GM12891 (cell line): ENCODE results near the gene OR9Q1. TPM values are rescaled to one million over a fixed set of nuclear protein-coding genes. Genes with fewer than 3 reads are reported as not detected.

Source experiments
- DNase-seq: peaks from one replicate; pipeline ENCODE4 v3.0.0; 2011; ENCODE audit warnings: low spot score; ENCODE audit not compliant: insufficient read length
- FAIRE-seq: peaks from 2 replicates; lab custom pipeline; 2011; peaks lifted over from hg19 to GRCh38; lab: Jason Lieb, UNC
- PAX5 ChIP-seq: IDR thresholded peaks from 2 replicates; pipeline ENCODE4 v1.6.1; 2011; ENCODE audit warnings: low read length, moderate library complexity, mild to moderate bottlenecking; ENCODE audit not compliant: insufficient read depth, severe bottlenecking
- POLR2A ChIP-seq: IDR thresholded peaks from 2 replicates; pipeline ENCODE4 v1.6.1; 2011; ENCODE audit warnings: low read depth, low read length, control low read depth
- POLR2AphosphoS5 ChIP-seq: IDR thresholded peaks from 2 replicates; pipeline ENCODE4 v1.6.1; 2011; ENCODE audit warnings: low read depth, low read length, control low read depth
- POU2F2 ChIP-seq: IDR thresholded peaks from 2 replicates; pipeline ENCODE4 v1.6.1; 2011; ENCODE audit warnings: low read depth, mild to moderate bottlenecking, control low read depth, low read length, moderate library complexity
- SPI1 ChIP-seq: IDR thresholded peaks from 2 replicates; pipeline ENCODE4 v1.6.1; 2011; ENCODE audit warnings: low read depth, low read length, control low read depth
- TAF1 ChIP-seq: IDR thresholded peaks from 2 replicates; pipeline ENCODE4 v1.6.1; 2011; ENCODE audit warnings: low read depth, low read length, control low read depth
- polyA plus RNA-seq: library from polyadenylated mRNA; unstranded; fragments of >200 nt; gene quantifications from one replicate; pipeline ENCODE4 v1.2.1, GENCODE V29; 2012; ENCODE audit warnings: low read depth, missing spikeins, inconsistent platforms; ENCODE audit not compliant: missing spikeins

The OR9Q1 gene, protein sequence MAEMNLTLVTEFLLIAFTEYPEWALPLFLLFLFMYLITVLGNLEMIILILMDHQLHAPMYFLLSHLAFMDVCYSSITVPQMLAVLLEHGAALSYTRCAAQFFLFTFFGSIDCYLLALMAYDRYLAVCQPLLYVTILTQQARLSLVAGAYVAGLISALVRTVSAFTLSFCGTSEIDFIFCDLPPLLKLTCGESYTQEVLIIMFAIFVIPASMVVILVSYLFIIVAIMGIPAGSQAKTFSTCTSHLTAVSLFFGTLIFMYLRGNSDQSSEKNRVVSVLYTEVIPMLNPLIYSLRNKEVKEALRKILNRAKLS
- polyA plus RNA-seq = not detected

DNA sequence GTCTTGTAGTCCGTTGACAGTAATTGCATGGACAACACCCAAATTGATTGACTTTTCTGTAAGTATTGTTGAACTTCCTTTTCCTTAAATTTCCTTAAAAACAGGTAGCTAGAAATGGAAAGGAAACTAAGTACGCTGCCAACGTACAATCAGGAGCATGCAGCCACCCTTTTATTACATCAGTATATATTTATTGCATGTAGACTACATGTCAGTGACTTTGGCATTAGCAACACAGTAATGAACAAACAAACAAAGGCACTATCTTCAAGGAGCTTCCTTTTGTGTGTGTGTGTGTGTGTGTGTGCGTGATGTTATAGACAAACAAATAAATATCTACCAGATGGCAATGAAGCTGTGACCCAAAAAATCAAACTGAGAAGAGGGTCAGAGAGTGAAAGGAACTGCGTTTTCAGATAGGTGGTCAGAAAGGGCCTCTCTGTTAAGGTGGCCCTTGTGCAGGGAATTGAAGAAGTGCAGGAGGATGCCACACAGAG, at the start of gene OR9Q1:
Gene OR9Q1, plus strand, starts transcription at position 447 of the 497 bp plus-strand sequence. CDS start 155,564 bp downstream, outside the sequence.
- DNase-seq = no peak
- no peak for FAIRE-seq
- TF ChIP-seq POU2F2 (no peak), PAX5 (no peak), POLR2A (no peak), TAF1 (no peak), SPI1 (no peak), POLR2AphosphoS5 (no peak)

DNA sequence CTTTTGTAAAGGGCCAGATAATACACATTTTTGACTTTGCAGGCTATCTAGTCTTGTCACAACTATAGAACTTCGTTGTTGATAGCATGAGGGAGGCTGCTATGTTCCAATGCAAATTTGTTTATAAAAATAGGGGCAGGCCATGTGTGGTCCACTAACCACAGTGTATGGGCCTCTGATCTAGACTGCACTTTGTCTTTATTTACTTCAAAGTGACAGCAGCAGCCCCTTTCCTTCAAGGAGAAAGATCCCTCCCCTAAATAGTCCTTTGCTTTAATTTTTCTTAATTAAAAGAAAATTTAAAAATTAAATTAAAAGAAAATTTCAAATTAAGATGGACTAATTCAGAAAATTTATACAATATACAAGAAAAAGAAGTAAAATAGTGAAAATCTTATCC, 49.5 kb upstream of the OR9Q1 start:
- TF ChIP-seq POLR2A = no peak
- no peak for TF ChIP-seq TAF1
- no peak for TF ChIP-seq SPI1
- TF ChIP-seq POLR2AphosphoS5 = no peak
- no peak for TF ChIP-seq PAX5
- TF ChIP-seq POU2F2 = no peak
- FAIRE-seq = no peak
- no peak for DNase-seq

GRCh38 chr11:57974848-57975601, 48.7 kb upstream of the OR9Q1 start:
- FAIRE-seq = no peak

GRCh38 chr11:57977709-57978108, 46.0 kb upstream of the OR9Q1 start:
- TF ChIP-seq SPI1 = no peak
- DNase-seq (no peak), FAIRE-seq (no peak)

More at GRCh38 chr11:57974848-57975601, 48.7 kb upstream of the OR9Q1 start:
- DNase-seq = no peak
- TF ChIP-seq POU2F2 (no peak), TAF1 (no peak), PAX5 (no peak), POLR2AphosphoS5 (no peak), POLR2A (no peak), SPI1 (no peak)

- DNase-seq (no peak), FAIRE-seq (no peak)
- TF ChIP-seq TAF1 = no peak
Measured at GRCh38 chr11:57978686-57979531, 44.8 kb upstream of the OR9Q1 start.

GRCh38 chr11:57979532-57980079, 44.1 kb upstream of the OR9Q1 start:
- DNase-seq (no peak), FAIRE-seq (no peak)

DNA sequence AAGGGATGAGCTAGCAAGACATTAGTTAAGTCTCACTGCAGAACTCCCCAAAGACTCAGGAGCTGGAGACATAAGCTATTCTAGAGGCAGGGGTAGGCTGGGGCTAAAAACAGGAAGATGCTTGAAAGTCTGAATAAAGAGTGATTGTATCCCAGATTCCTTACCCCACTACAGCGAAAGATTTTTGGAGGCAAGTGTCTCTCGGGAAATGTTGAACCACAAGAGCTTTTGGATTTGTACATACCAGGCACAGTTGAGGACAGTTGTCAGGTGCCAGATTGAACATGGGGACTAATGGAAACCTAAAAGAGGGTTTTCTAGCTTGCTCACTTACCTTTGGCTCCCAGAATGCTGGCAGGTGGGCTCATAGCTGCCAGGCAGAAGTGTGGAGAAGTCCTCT, 43.5 kb upstream of the OR9Q1 start:
- DNase-seq (no peak), FAIRE-seq (no peak)
- TF ChIP-seq POLR2A (no peak), POLR2AphosphoS5 (no peak), PAX5 (no peak), TAF1 (no peak), SPI1 (no peak), POU2F2 (no peak)

More at GRCh38 chr11:57979532-57980079, 44.1 kb upstream of the OR9Q1 start:
- TF ChIP-seq POLR2A (no peak), TAF1 (no peak), SPI1 (no peak), POU2F2 (no peak), POLR2AphosphoS5 (no peak), PAX5 (no peak)

- DNase-seq (no peak), FAIRE-seq (no peak)
- TF ChIP-seq PAX5 (no peak), POU2F2 (no peak), SPI1 (no peak), TAF1 (no peak), POLR2A (no peak), POLR2AphosphoS5 (no peak)
Measured at GRCh38 chr11:57981536-57981935, 42.1 kb upstream of the OR9Q1 start.

DNA sequence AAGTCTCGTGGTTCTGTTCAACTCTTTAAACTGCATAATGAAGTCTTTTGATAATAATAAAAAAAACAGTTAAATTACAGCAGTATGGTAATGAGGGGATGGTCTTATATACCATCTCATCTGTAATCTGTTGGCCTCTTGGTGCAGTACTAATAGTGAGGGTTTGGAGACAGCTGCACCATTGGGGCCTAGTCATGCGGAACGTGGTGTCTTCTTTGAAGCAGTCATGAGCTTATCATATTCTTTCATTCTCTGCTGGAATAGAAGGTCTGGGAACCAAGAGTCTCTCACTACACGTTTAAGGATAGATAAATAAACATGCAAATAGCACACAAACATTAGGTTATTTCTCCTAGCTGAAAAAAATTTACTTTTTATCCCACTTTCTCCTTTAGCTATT, 40.9 kb upstream of the OR9Q1 start:
- DNase-seq (no peak), FAIRE-seq (no peak)
- no peak for TF ChIP-seq SPI1
- TF ChIP-seq PAX5 = no peak
- TF ChIP-seq POLR2A = no peak
- TF ChIP-seq POU2F2 = no peak
- TF ChIP-seq POLR2AphosphoS5 = no peak
- no peak for TF ChIP-seq TAF1
